Measurements from ENCODE around the gene TTC39A. TPM values are rescaled to one million over a fixed set of nuclear protein-coding genes. Genes with fewer than 3 reads are reported as not detected.

TTC39A gene
- total RNA-seq, 3 donors from 2014 or later = 32.3 to 95.1 (median 87.0) TPM

DNA sequence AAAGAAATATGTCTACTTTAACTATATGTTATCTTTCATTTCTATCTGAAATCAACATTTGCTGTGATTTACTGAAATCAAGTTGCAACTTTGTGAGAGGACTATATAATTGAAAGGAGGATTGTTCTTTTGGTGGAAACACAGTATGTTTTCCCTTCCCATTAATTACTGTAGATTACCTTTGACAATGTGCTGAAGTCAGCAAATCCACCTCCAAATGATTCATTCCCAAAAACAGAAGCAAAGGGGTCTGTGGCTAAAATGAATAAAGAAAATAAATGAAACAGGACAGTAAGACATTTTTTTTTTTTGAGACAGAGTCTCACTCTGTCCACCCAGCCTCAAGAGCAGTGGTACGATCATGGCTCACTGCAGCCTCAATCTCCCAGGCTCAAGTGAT lies 35.4 kb upstream of the TTC39A start:
- no peak for TF ChIP-seq CTCF (IDR thresholded peaks at IDR 0.05)
- H3K9me3 ChIP-seq = no peaks in the 10 kb centered on the region
- no peaks in the 10 kb centered on the region for H3K4me1 ChIP-seq (ENCODE audit: low read depth)
- no peak for ATAC-seq
- DNase-seq = no peak
- no peaks in the 10 kb centered on the region for H3K36me3 ChIP-seq (ENCODE audit: low read depth)
- intact Hi-C loops (cut with DNase I, micrococcal nuclease) = no loop called here
- H3K4me3 ChIP-seq = no peak overlapping the region

GRCh38 chr1:51359879-51360278 lies 29.5 kb upstream of the TTC39A start:
- intact Hi-C loops (cut with DNase I, micrococcal nuclease) = no loop called here
- no peak for TF ChIP-seq CTCF (IDR thresholded peaks at IDR 0.05)
- Histone ChIP-seq H3K36me3 (ENCODE audit: low read depth) (peaks cover 4% of the 10 kb centered on the region), H3K9me3 (no peaks in the 10 kb centered on the region), H3K4me1 (ENCODE audit: low read depth) (no peaks in the 10 kb centered on the region), H3K4me3 (no peak overlapping the region)
- ATAC-seq (no peak), DNase-seq (no peak)

DNA sequence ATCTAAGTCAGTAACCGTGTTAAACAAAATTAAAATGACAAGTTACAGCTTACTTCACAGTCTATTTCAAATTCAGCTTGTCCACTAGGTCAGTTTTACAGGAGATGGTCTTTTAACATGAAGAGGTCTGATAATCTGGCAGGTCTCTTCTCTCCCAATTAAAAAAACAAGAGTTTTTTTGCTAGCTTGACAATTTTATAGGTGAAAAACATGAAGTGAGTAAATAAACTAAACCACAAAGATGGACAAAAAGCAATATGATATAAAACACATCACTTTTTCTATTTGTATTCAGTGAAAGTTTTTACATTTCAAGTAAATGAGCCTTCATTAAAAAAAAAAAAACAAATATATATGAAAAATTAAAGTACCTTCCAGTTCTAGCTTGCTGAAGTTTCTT lies 25.0 kb upstream of the TTC39A start:
- peaks cover 5% of the 10 kb centered on the region for H3K36me3 ChIP-seq (ENCODE audit: low read depth)
- no peak overlapping the region for H3K4me3 ChIP-seq
- DNase-seq (no peak), ATAC-seq (no peak)
- no peaks in the 10 kb centered on the region for H3K9me3 ChIP-seq
- no peaks in the 10 kb centered on the region for H3K4me1 ChIP-seq (ENCODE audit: low read depth)
- no peak for TF ChIP-seq CTCF (IDR thresholded peaks at IDR 0.05)
- intact Hi-C loops (cut with DNase I, micrococcal nuclease) = no loop called here

DNA sequence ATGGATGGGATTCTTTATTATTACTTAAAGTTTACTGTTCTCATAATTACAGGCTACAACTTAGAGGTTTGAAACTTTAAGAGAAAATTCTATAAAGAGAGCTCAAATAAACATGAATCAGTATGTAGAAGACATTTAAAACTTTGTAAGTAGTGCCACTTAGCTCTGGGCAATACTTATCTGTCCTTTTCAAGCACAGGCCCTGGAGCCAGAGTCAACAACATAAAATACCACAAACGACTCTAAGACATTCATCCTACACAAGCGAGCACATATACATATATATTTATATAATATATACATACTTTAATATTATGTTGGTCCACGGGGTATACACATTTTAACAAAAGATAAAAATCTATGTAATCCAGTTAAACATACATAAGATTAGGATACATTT lies 24.1 kb upstream of the TTC39A start:
- no peak for ATAC-seq
- H3K4me1 ChIP-seq (ENCODE audit: low read depth) = no peaks in the 10 kb centered on the region
- peaks cover 5% of the 10 kb centered on the region for H3K36me3 ChIP-seq (ENCODE audit: low read depth)
- DNase-seq = no peak
- intact Hi-C loops (cut with DNase I, micrococcal nuclease) = no loop called here
- H3K9me3 ChIP-seq = no peaks in the 10 kb centered on the region
- no peak for TF ChIP-seq CTCF (IDR thresholded peaks at IDR 0.05)
- H3K4me3 ChIP-seq = no peak overlapping the region

GRCh38 chr1:51351907-51352306 lies 21.5 kb upstream of the TTC39A start:
- no peak for TF ChIP-seq CTCF (IDR thresholded peaks at IDR 0.05)
- intact Hi-C loops (cut with DNase I, micrococcal nuclease) = no loop called here
- H3K4me1 ChIP-seq (ENCODE audit: low read depth) = no peaks in the 10 kb centered on the region
- ATAC-seq (no peak), DNase-seq (no peak)
- H3K36me3 ChIP-seq (ENCODE audit: low read depth) = peaks cover 5% of the 10 kb centered on the region
- H3K4me3 ChIP-seq = no peak overlapping the region
- H3K9me3 ChIP-seq = no peaks in the 10 kb centered on the region

DNA sequence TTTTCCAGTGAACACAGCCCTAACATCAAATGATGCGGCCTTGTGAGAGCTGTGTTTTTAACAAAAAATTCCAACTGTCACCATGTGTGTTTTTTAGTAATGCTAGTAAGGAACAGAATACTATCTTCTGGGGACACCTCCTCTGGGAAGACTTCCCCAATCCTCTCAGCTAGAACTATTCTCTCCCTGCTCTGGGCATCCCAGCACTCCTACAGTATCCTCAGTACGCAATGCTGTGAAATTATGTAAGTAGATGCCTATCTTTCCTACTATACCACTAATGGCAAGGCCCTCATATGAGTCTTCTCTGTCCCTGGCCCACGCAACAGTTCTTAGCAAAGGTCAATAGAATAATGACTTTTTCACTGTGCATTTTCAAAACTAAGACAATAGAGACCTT lies 19.5 kb upstream of the TTC39A start:
- no peak for ATAC-seq
- intact Hi-C loops (cut with DNase I, micrococcal nuclease) = no loop called here
- Histone ChIP-seq H3K36me3 (ENCODE audit: low read depth) (peaks cover 1% of the 10 kb centered on the region), H3K4me1 (ENCODE audit: low read depth) (peaks cover 3% of the 10 kb centered on the region), H3K9me3 (no peaks in the 10 kb centered on the region), H3K4me3 (no peak overlapping the region)
- DNase-seq = no peak
- no peak for TF ChIP-seq CTCF (IDR thresholded peaks at IDR 0.05)
